ENCODE measurements around the gene PSMB8. TPM values are rescaled to one million over a fixed set of nuclear protein-coding genes. Genes with fewer than 3 reads are reported as not detected.

Gene PSMB8
- total RNA-seq, 2 experiments from 2014 or later = 370 to 371 TPM

- Mint-ChIP-seq H3K9me3 (no peaks in the 10 kb centered on the region), H3K27ac (no peak overlapping the region)
- POLR2A ChIA-PET = interaction anchor here (1.0 to 2.1 kb wide), 2 partner anchors 81 to 86 kb away, joined by 3 to 7 read pairs; partner anchors contain the start of gene BRD2
Observed at GRCh38 chr6:32887616-32888015, 43.8 kb upstream of the PSMB8 start.

GRCh38 chr6:32886681-32887383 lies 43.0 kb upstream of the PSMB8 start:
- intact Hi-C loops (cut with micrococcal nuclease) = no loop called here
- ChIA-PET POLR2A (interaction anchor here (0.6 to 2.3 kb wide), 8 partner anchors 66 to 123 kb away, joined by 3 to 13 read pairs (median 4); partner anchors contain the start of gene HLA-DMA), CTCF (interaction anchor here (0.9 to 3.0 kb wide), 32 partner anchors 7 to 128 kb away, joined by 3 to 82 read pairs (median 6); partner anchors contain the start of genes HLA-DMA, HLA-DMB, PSMB9 and TAP1)
- Mint-ChIP-seq H3K9me3 (no peaks in the 10 kb centered on the region), H3K4me3 (no peak overlapping the region), H3K36me3 (ENCODE audit: low read depth) (no peaks in the 10 kb centered on the region), H3K27me3 (no peaks in the 10 kb centered on the region), H3K27ac (no peak overlapping the region), H3K4me1 (ENCODE audit: low read depth) (peaks cover 6% of the 10 kb centered on the region)
- DNase-seq = no peak
- TF ChIP-seq CTCF (IDR thresholded peaks at IDR 0.05) = no peak
- ATAC-seq = no peak

More at GRCh38 chr6:32887616-32888015, 43.8 kb upstream of the PSMB8 start:
- Mint-ChIP-seq H3K36me3 (ENCODE audit: low read depth) (no peaks in the 10 kb centered on the region), H3K27me3 (no peaks in the 10 kb centered on the region), H3K4me3 (no peak overlapping the region), H3K4me1 (ENCODE audit: low read depth) (peaks cover 3% of the 10 kb centered on the region)
- ATAC-seq (no peak), DNase-seq (no peak)
- CTCF ChIA-PET = interaction anchor here (1.1 to 3.0 kb wide), 3 partner anchors 46 to 97 kb away, joined by 6 to 82 read pairs (median 9); no protein-coding TSS in a partner anchor
- intact Hi-C loops (cut with micrococcal nuclease) = no loop called here
- no peak for TF ChIP-seq CTCF (IDR thresholded peaks at IDR 0.05)

GRCh38 chr6:32885698-32886286 lies 41.9 kb upstream of the PSMB8 start:
- H3K27ac Mint-ChIP-seq = no peak overlapping the region
- peak; percentile 74 for TF ChIP-seq CTCF (IDR thresholded peaks at IDR 0.05)
- peaks cover 6% of the 10 kb centered on the region for H3K4me1 Mint-ChIP-seq (ENCODE audit: low read depth)
- H3K27me3 Mint-ChIP-seq = no peaks in the 10 kb centered on the region
- no peaks in the 10 kb centered on the region for H3K9me3 Mint-ChIP-seq
- intact Hi-C loops (cut with micrococcal nuclease) = loop anchor here (2.0 kb wide), 1 partner anchor 99 kb away; no protein-coding TSS in a partner anchor
- no peak overlapping the region for H3K4me3 Mint-ChIP-seq
- ChIA-PET POLR2A (interaction anchor here (0.6 to 2.3 kb wide), 8 partner anchors 16 to 99 kb away, joined by 3 to 13 read pairs (median 3); partner anchors contain the start of gene HLA-DMA), CTCF (interaction anchor here (0.7 to 3.0 kb wide), 44 partner anchors 8 to 129 kb away, joined by 3 to 82 read pairs (median 5); partner anchors contain the start of genes HLA-DMA, HLA-DMB, PSMB9 and TAP1)
- no peak for DNase-seq
- no peaks in the 10 kb centered on the region for H3K36me3 Mint-ChIP-seq (ENCODE audit: low read depth)
- peak; percentile 70 for ATAC-seq

DNA sequence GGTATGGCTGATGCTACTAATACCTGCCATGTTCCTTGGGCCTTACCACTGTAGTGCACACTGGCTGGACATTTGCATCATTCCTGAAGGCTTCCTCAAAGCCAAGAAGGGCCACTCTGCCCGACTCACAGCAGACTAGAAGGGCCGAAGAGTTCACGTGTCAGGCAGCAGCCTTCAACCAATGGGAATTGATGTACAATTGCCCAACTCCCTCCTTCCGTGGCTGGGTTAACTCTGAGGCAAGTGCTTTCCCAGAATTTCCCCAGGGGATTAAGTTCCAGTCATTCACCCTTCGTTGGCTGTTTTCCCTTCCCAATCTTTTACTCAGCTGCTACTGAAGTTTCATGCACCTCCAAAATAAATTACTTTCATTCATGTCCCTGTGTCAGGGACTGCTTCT lies 39.9 kb upstream of the PSMB8 start:
- no peaks in the 10 kb centered on the region for H3K27me3 Mint-ChIP-seq
- CTCF ChIA-PET = interaction anchor here (0.9 to 2.9 kb wide), 5 partner anchors 20 to 131 kb away, joined by 3 to 36 read pairs (median 5); no protein-coding TSS in a partner anchor
- peaks cover 6% of the 10 kb centered on the region for H3K4me1 Mint-ChIP-seq (ENCODE audit: low read depth)
- POLR2A ChIA-PET = no interaction called here
- no peaks in the 10 kb centered on the region for H3K9me3 Mint-ChIP-seq
- no peak overlapping the region for H3K4me3 Mint-ChIP-seq
- intact Hi-C loops (cut with micrococcal nuclease) = loop anchor here (2.0 kb wide), 1 partner anchor 101 kb away; no protein-coding TSS in a partner anchor
- no peaks in the 10 kb centered on the region for H3K36me3 Mint-ChIP-seq (ENCODE audit: low read depth)
- no peak for TF ChIP-seq CTCF (IDR thresholded peaks at IDR 0.05)
- no peak for ATAC-seq
- DNase-seq = no peak
- H3K27ac Mint-ChIP-seq = no peak overlapping the region
